Ovary (tissue), 3 donors: ENCODE measurements around the gene FAM53A.

Experiments used
- CTCF ChIP-seq, 3 donors: fragments of 450-650 bp in 2 of 3; fragments of 200-600 bp in 1 of 3; IDR thresholded peaks; one replicate each; pipeline versions ENCODE4 v1.5.1 to v1.8.0; 2016 to 2022; ENCODE audit warnings: antibody characterized with exemption in 3 of 3, mild to moderate bottlenecking in 1 of 3
- EP300 ChIP-seq: sonication (generic); formaldehyde crosslinking; IDR thresholded peaks from one replicate; pipeline ENCODE4 v1.6.1; 2017; ENCODE audit warnings: antibody characterized with exemption
- POLR2A ChIP-seq: fragments of 450-650 bp; IDR thresholded peaks from one replicate; pipeline ENCODE4 v1.6.1; 2017; ENCODE audit warnings: antibody characterized with exemption, mild to moderate bottlenecking, moderate library complexity
- donor health status: DM: no; HTN: no; CAD: no.

- TF ChIP-seq CTCF (IDR thresholded peaks at IDR 0.05): no peak
- TF ChIP-seq POLR2A: no peak
- TF ChIP-seq EP300: no peak
Observed at GRCh38 chr4:1667273-1667672, 16.8 kb downstream of the FAM53A start.
